G401 (cell line): ENCODE data around the gene KIR2DL1. TPM values are rescaled to one million over a fixed set of nuclear protein-coding genes. Genes with fewer than 3 reads are reported as not detected.
"Not testable (repeated sequence)": the region's sequence is repeated elsewhere in the genome, so short reads cannot be mapped to it uniquely, and the experiment has no call there.

ENCODE experiments used
- DNase-seq: peaks from one replicate; pipeline ENCODE4 v3.0.0-alpha.2; 2015; ENCODE audit warnings: low spot score
- in situ Hi-C: cut with HindIII; loops from 2 replicates; pipeline ENCODE4 v1.10.0; 2016; ENCODE audit warnings: low sequenced_read_pairs, mixed read lengths
- total RNA-seq: library from RNA; depleted of rRNA; stranded (reverse); fragments of >200 nt; shearing (Covaris generic); gene quantifications from 2 replicates; pipeline ENCODE4 v1.2.3, GENCODE V29; 2014; rRNA removed

Gene KIR2DL1
- not detected in 2 replicates for total RNA-seq

DNA sequence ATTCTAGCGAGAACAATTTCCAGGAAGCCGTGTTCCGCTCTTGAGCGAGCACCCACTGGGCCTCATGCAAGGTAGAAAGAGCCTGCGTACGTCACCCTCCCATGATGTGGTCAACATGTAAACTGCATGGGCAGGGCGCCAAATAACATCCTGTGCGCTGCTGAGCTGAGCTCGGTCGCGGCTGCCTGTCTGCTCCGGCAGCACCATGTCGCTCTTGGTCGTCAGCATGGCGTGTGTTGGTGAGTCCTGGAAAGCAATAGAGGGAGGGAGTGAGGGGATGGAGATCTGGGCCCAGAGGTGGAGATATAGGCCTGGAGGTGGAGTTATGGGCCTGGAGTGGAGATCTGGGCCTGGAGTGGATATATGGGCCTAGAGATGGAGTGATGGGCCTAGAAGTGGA, at the start of gene KIR2DL1:
TSS of gene KIR2DL1 (plus strand) at position 148 of the 400 bp plus-strand sequence. CDS start at position 206, 58 bp downstream.
- in situ Hi-C loops, DNase-seq: not testable (repeated sequence)

GRCh38 chr19:54724142-54724541, 45.5 kb upstream of the KIR2DL1 start, which contains the start of gene KIR3DL3:
KIR3DL3 (plus strand) TSS chr19:54724442; CDS start chr19:54724497, 55 bp downstream.
- DNase-seq = no peak
- in situ Hi-C loops = no loop called here

- in situ Hi-C loops = no loop called here
- no peak for DNase-seq
Observed at GRCh38 chr19:54724644-54725043, 44.9 kb upstream of the KIR2DL1 start.

- in situ Hi-C loops = no loop called here
- no peak for DNase-seq
Observed at GRCh38 chr19:54725321-54725720, 44.3 kb upstream of the KIR2DL1 start.

GRCh38 chr19:54727562-54727961, 42.0 kb upstream of the KIR2DL1 start:
- in situ Hi-C loops = no loop called here
- no peak for DNase-seq

GRCh38 chr19:54728167-54728566, 41.4 kb upstream of the KIR2DL1 start:
- in situ Hi-C loops = no loop called here

DNA sequence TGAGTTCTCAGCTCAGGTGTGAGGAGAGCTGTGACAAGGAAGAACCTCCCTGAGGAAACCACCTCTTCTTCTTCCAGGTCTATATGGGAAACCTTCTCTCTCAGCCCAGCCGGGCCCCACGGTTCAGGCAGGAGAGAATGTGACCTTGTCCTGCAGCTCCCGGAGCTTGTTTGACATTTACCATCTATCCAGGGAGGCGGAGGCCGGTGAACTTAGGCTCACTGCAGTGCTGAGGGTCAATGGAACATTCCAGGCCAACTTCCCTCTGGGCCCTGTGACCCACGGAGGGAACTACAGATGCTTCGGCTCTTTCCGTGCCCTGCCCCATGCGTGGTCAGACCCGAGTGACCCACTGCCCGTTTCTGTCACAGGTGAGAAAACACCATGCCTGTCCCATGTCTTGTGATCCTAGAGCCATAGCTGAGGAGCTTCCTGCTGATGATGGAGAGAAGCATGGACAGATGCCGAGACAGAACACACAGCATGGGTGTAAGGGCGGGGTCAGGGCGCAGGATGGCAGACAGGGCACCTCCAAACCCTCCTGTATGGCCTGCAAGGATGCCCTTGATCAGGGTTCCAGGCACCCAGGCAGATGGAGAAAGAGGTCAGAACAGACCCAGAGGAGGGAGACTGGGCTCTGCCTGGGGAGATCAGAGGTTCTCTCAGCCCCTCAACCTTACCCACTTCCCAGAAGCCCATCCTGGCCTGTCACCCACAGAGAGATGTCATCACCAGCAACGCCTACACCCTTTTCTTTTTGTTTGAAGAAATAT, 40.0 kb upstream of the KIR2DL1 start:
- in situ Hi-C loops = no loop called here
- DNase-seq = no peak

More at GRCh38 chr19:54728167-54728566, 41.4 kb upstream of the KIR2DL1 start:
- DNase-seq = no peak

- in situ Hi-C loops = no loop called here
- no peak for DNase-seq
Observed at GRCh38 chr19:54731191-54731590, 38.4 kb upstream of the KIR2DL1 start.

- in situ Hi-C loops, DNase-seq: not testable (repeated sequence)
Observed at GRCh38 chr19:54738306-54738705, 31.3 kb upstream of the KIR2DL1 start, which contains the start of gene KIR2DL3. KIR2DL3 (plus strand) TSS chr19:54738513; CDS start chr19:54738546, 33 bp downstream.

DNA sequence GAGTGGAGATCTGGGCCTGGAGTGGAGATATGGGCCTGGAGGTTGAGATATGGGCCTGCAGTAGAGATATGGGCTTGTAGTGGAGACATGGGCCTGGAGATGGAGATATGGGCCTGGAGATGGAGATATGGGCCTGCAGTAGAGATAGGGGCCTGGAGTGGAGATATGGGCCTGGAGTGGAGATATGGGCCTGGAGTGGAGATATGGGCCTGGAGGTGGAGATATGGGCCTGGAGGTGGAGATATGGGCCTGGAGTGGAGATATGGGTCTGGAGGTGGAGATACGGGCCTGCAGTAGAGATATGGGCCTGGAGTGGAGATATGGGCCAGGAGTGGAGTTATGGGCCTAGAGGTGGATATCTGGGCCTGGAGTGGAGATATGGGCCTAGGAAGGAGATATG, 30.9 kb upstream of the KIR2DL1 start:
- DNase-seq = no peak
- in situ Hi-C loops = no loop called here

DNA sequence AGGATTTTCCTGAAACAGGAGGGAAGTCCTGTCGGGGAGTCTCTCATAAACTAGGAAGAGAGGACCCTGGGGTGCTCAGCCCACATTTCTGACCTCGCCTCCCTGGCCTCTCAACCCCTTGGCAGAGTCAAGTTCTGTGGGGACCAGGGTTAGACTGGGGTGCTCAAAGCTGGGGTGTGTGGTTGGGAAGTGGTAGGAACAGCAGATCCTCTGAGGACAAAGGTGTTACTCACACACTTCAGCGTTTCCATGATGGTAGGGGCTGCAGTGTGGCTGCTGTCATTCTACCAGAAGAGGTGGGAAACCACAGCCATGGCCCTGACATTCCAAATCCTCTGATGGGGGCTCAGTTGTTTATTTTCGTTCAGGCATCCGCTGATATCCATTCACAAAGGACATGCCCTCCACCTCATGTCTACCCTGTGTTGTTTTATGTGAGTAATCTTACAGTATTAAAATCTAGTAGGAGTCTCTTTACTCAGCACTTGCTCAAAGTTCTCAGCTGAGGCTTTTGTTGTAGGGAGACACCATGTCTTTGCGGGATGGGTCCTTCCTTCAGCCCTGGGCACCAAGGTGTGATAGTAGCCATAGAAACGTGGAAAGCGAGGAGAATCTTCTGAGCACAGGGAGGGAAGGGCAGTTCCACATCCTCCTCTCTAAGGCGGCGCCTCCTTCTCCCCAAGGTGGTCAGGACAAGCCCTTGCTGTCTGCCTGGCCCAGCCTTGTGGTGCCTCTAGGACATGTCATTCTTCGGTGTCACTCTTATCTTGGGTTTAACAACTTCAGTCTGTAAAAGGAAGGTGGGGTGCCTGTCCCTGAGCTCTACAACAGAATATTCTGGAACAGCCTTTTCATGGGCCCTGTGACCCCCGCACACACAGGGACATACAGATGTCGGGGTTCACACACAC, 29.8 kb upstream of the KIR2DL1 start:
- in situ Hi-C loops = no loop called here
- no peak for DNase-seq

GRCh38 chr19:54741950-54742349, 27.6 kb upstream of the KIR2DL1 start:
- in situ Hi-C loops, DNase-seq: not testable (repeated sequence)

GRCh38 chr19:54744080-54744479, 25.5 kb upstream of the KIR2DL1 start:
- not testable (repeated sequence) for DNase-seq

DNA sequence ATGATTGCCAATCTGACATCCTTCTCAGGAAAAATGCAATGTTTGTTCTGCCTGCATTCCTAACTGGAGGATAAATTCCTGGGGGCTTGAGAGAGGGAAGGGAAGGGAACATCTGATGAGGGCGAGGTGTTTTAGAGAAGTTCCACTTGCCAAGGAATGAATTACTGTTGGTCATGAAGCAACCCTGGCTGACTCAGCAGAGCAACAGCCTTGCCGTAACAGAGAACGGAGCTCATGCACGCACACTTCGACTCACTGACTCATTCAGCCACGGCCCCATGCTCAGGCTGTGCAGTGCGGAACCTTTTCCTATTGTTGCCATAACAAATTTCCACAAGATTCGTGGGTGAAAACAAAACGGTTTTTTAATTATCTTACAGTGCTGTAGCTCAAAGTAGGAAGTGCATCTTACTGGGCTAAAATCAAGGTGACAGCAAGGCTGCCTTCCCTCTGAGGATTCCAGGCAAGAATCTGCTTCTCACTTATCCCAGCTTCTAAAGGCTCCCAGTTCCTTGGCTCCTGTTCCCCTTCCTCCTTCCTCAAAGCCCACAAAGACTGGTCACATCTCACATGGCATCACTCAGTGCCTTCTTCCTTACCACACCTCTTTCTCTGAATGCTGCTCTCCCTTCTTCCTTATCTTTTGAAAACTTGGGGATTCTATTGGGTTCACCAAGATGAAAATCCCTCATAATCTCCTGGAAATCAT, 21.8 kb upstream of the KIR2DL1 start:
- in situ Hi-C loops, DNase-seq: not testable (repeated sequence)

More at GRCh38 chr19:54744080-54744479, 25.5 kb upstream of the KIR2DL1 start:
- in situ Hi-C loops = not testable (repeated sequence)

DNA sequence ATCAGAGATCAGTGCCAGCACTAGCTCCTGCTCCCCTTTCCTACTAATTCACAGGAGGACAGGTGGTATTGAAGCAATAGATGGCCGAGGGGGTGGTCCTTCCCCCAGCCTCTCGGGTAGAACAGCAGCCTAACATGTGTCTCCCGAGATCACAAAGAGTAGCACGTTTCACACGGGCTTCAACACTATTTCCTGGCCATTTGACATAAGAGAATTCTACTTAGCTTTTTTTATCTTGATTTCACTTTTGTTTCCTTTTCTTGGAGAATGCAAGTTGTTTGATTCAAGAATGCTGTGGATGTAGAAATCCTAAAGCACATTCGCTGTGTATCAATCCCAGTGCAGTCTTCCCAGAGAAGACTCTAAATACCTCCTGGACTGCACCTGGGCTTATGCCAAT, 19.3 kb upstream of the KIR2DL1 start:
- DNase-seq, in situ Hi-C loops: not testable (repeated sequence)

- in situ Hi-C loops, DNase-seq: not testable (repeated sequence)
Observed at GRCh38 chr19:54756204-54757110, 13.1 kb upstream of the KIR2DL1 start.

GRCh38 chr19:54758577-54758976, 11.0 kb upstream of the KIR2DL1 start:
- DNase-seq, in situ Hi-C loops: not testable (repeated sequence)

GRCh38 chr19:54764219-54764618, 5.4 kb upstream of the KIR2DL1 start:
- in situ Hi-C loops, DNase-seq: not testable (repeated sequence)
